H1 (cell line): ENCODE measurements around the gene PDIA6. TPM values are rescaled to one million over a fixed set of nuclear protein-coding genes. Genes with fewer than 3 reads are reported as not detected.
A peak's percentile ranks its signal among the peaks of the same experiment; 100 is the strongest.

ENCODE experiments used
- CTCF ChIA-PET: fragments of 300-600 bp; sonication (Branson Sonifier 250); formaldehyde crosslinking; loops from one replicate; lab custom pipeline; 2021; ENCODE audit not compliant: partially characterized antibody; lab: Charles Lee
- POLR2A ChIA-PET: fragments of 300-600 bp; sonication (Branson Sonifier 250); formaldehyde crosslinking; loops from one replicate; lab custom pipeline; 2021; ENCODE audit warnings: inconsistent platforms; ENCODE audit not compliant: partially characterized antibody; lab: Charles Lee
- DNase-seq, 2 experiments: peaks; one replicate each; pipeline versions ENCODE4 v3.0.0 to v3.0.0-alpha.2; 2010 to 2022; ENCODE audit warnings: low spot score in 2 of 2, low read depth in 1 of 2, mixed read lengths in 1 of 2
- FAIRE-seq: peaks from 2 replicates; lab custom pipeline; 2011; peaks lifted over from hg19 to GRCh38; lab: Jason Lieb, UNC
- H2AFZ ChIP-seq: 2 replicates; pipeline ENCODE4 v1.8.1; 2012; ENCODE audit warnings: low read length, inconsistent platforms
- H2AK5ac ChIP-seq: 2 replicates; pipeline ENCODE4 v1.6.1; 2013; ENCODE audit warnings: low read depth, low read length
- H2BK120ac ChIP-seq: replicated peaks from 2 replicates; pipeline ENCODE3; 2013; ENCODE audit warnings: low read depth, low read length, inconsistent platforms
- H2BK12ac ChIP-seq: 2 replicates; pipeline ENCODE4 v1.6.1; 2013; ENCODE audit warnings: low read depth, low read length
- H2BK15ac ChIP-seq: 2 replicates; pipeline ENCODE4 v1.6.1; 2013; ENCODE audit warnings: low read length
- H2BK20ac ChIP-seq: 2 replicates; pipeline ENCODE4 v1.6.1; 2013; ENCODE audit warnings: low read length
- H2BK5ac ChIP-seq: 2 replicates; pipeline ENCODE4 v1.6.1; 2013; ENCODE audit warnings: low read depth, low read length
- H3K14ac ChIP-seq: 2 replicates; pipeline ENCODE4 v1.6.1; 2013; ENCODE audit warnings: inconsistent platforms; ENCODE audit not compliant: insufficient read length
- H3K18ac ChIP-seq: 2 replicates; pipeline ENCODE4 v1.6.1; 2013; ENCODE audit warnings: low read length; ENCODE audit errors: extremely low read depth
- H3K23ac ChIP-seq: 2 replicates; pipeline ENCODE4 v1.6.1; 2013; ENCODE audit warnings: inconsistent platforms; ENCODE audit not compliant: insufficient read length
- H3K23me2 ChIP-seq: 2 replicates; pipeline ENCODE4 v1.6.1; 2013; ENCODE audit warnings: low read depth, low read length
- H3K27ac ChIP-seq: 2 replicates; pipeline ENCODE4 v1.6.1; 2011; ENCODE audit warnings: low read depth, low read length, inconsistent platforms
- H3K27me3 ChIP-seq, 4 experiments: replicated peaks in 1 of 4; 1 replicate in 1 of 4; 2 replicates in 3 of 4; pipeline versions ENCODE4 v1.6.1 to v1.8.1; 2011 to 2013; ENCODE audit warnings: low read length in 3 of 4, mild to moderate bottlenecking in 3 of 4, inconsistent platforms in 2 of 4, mixed read lengths in 2 of 4, moderate library complexity in 1 of 4; ENCODE audit not compliant: control insufficient read depth in 3 of 4, insufficient read depth in 3 of 4; ENCODE audit errors: extremely low read depth in 1 of 4
- H3K36me3 ChIP-seq, 4 experiments: 2 replicates each; pipeline versions ENCODE4 v1.6.1 to v1.8.1; 2011 to 2013; ENCODE audit warnings: mild to moderate bottlenecking in 4 of 4, low read length in 3 of 4, moderate library complexity in 2 of 4, control low read depth in 1 of 4, inconsistent platforms in 1 of 4; ENCODE audit not compliant: insufficient read depth in 4 of 4, control insufficient read depth in 2 of 4
- H3K4ac ChIP-seq: replicated peaks from 2 replicates; pipeline ENCODE3; 2013; ENCODE audit warnings: low read length, low read depth, mixed read lengths, inconsistent platforms; ENCODE audit not compliant: insufficient read length
- H3K4me1 ChIP-seq, 4 experiments: replicated peaks in 1 of 4; 1 replicate in 1 of 4; 2 replicates in 3 of 4; pipeline versions ENCODE4 v1.6.1 to v1.8.1; 2011 to 2013; ENCODE audit warnings: low read length in 3 of 4, inconsistent platforms in 2 of 4, mixed read lengths in 1 of 4; ENCODE audit not compliant: insufficient read depth in 4 of 4, control insufficient read depth in 3 of 4
- H3K4me2 ChIP-seq, 2 experiments: 2 replicates each; pipeline versions ENCODE4 v1.6.1 to v1.8.1; 2011 to 2013; ENCODE audit warnings: low read depth in 2 of 2, low read length in 2 of 2, control low read depth in 1 of 2, inconsistent platforms in 1 of 2, mild to moderate bottlenecking in 1 of 2; ENCODE audit not compliant: insufficient read depth in 1 of 2
- H3K4me3 ChIP-seq, 4 experiments: fragments of 200-600, 300-600 bp in 1 of 4; sonication (generic), shearing (Covaris generic), sonication (Bioruptor Twin) in 1 of 4; 2 replicates each; pipeline versions ENCODE4 v1.5.1 to v1.8.1; 2011 to 2016; ENCODE audit warnings: low read length in 4 of 4, low read depth in 3 of 4, control low read depth in 2 of 4, inconsistent platforms in 2 of 4, mild to moderate bottlenecking in 2 of 4, mixed read lengths in 1 of 4, moderate library complexity in 1 of 4; ENCODE audit not compliant: insufficient read depth in 2 of 4; ENCODE audit errors: extremely low read depth in 1 of 4
- H3K56ac ChIP-seq: replicated peaks from 2 replicates; pipeline ENCODE3; 2013; ENCODE audit warnings: low read depth, mild to moderate bottlenecking, mixed read lengths, low read length, inconsistent platforms; ENCODE audit not compliant: insufficient read length
- H3K79me1 ChIP-seq: 2 replicates; pipeline ENCODE4 v1.6.1; 2013; ENCODE audit warnings: low read depth, low read length, control low read depth
- H3K79me2 ChIP-seq, 2 experiments: 2 replicates each; pipeline versions ENCODE4 v1.6.1 to v1.8.1; 2012 to 2013; ENCODE audit warnings: low read length in 2 of 2, mild to moderate bottlenecking in 2 of 2, inconsistent platforms in 1 of 2; ENCODE audit not compliant: insufficient read depth in 2 of 2, control insufficient read depth in 1 of 2
- H3K9ac ChIP-seq, 4 experiments: replicated peaks in 1 of 4; 1 replicate in 1 of 4; 2 replicates in 3 of 4; pipeline versions ENCODE4 v1.6.1 to v1.8.1; 2011 to 2013; ENCODE audit warnings: low read depth in 3 of 4, low read length in 3 of 4, control low read depth in 2 of 4, mild to moderate bottlenecking in 2 of 4, moderate library complexity in 2 of 4, inconsistent platforms in 1 of 4; ENCODE audit errors: extremely low read depth in 1 of 4
- H3K9me3 ChIP-seq, 2 experiments: 2 replicates each; pipeline versions ENCODE4 v1.6.1 to v1.8.1; 2012 to 2013; ENCODE audit warnings: mild to moderate bottlenecking in 2 of 2, moderate library complexity in 2 of 2, control low read depth in 1 of 2, inconsistent platforms in 1 of 2, low read depth in 1 of 2, low read length in 1 of 2, mixed read lengths in 1 of 2; ENCODE audit not compliant: insufficient read depth in 2 of 2
- H4K20me1 ChIP-seq, 2 experiments: replicated peaks in 1 of 2; 2 replicates each; pipeline versions ENCODE3 to v1.8.1; 2011 to 2013; ENCODE audit warnings: inconsistent platforms in 2 of 2, low read length in 2 of 2, mild to moderate bottlenecking in 1 of 2; ENCODE audit not compliant: insufficient read depth in 2 of 2, control insufficient read depth in 1 of 2
- H4K5ac ChIP-seq: 2 replicates; pipeline ENCODE4 v1.6.1; 2013; ENCODE audit warnings: low read length, low read depth, mixed read lengths, inconsistent platforms; ENCODE audit not compliant: insufficient read length
- H4K8ac ChIP-seq: 2 replicates; pipeline ENCODE4 v1.8.0; 2013; ENCODE audit warnings: mild to moderate bottlenecking, moderate library complexity, low read length, inconsistent platforms; ENCODE audit not compliant: insufficient read depth; ENCODE audit errors: extremely low read depth
- H4K91ac ChIP-seq: replicated peaks from 2 replicates; pipeline ENCODE3; 2013; ENCODE audit warnings: low read length, mixed read lengths, inconsistent platforms; ENCODE audit not compliant: insufficient read length
- ASH2L ChIP-seq: fragments of 200-600, 300-600 bp; sonication (generic); IDR thresholded peaks from one replicate; pipeline ENCODE4 v1.7.1; 2017; ENCODE audit warnings: low read length
- ATF2 ChIP-seq: IDR thresholded peaks from 2 replicates; pipeline ENCODE4 v1.6.1; 2012; ENCODE audit warnings: low read length, inconsistent platforms
- CBX8 ChIP-seq: fragments of 300-800, 300-1000 bp; sonication (generic); IDR thresholded peaks from 2 replicates; pipeline ENCODE4 v1.7.1; 2016; ENCODE audit warnings: low read depth, low read length, borderline replicate concordance
- EP300 ChIP-seq, 2 experiments: IDR thresholded peaks; 1 replicate in 1 of 2; 2 replicates in 1 of 2; pipeline ENCODE4 v1.6.1; 2011 to 2012; ENCODE audit warnings: low read depth in 2 of 2, low read length in 2 of 2, mild to moderate bottlenecking in 2 of 2, borderline replicate concordance in 1 of 2, inconsistent platforms in 1 of 2, moderate library complexity in 1 of 2
- NANOG ChIP-seq: IDR thresholded peaks from 2 replicates; pipeline ENCODE4 v1.6.1; 2011; ENCODE audit warnings: low read length, low read depth, mild to moderate bottlenecking, inconsistent platforms; ENCODE audit not compliant: insufficient read depth, poor library complexity, severe bottlenecking
- RAD21 ChIP-seq, 2 experiments: IDR thresholded peaks in 1 of 2; conservative IDR thresholded peaks in 1 of 2; 2 replicates each; pipeline ENCODE4 v1.6.1; 2011; ENCODE audit warnings: low read depth in 2 of 2, low read length in 2 of 2, improper control_type of control experiment in 1 of 2, inconsistent platforms in 1 of 2, mild to moderate bottlenecking in 1 of 2, moderate library complexity in 1 of 2
- SP1 ChIP-seq: IDR thresholded peaks from 2 replicates; pipeline ENCODE4 v1.6.1; 2011; ENCODE audit warnings: low read depth, low read length
- TAF1 ChIP-seq: IDR thresholded peaks from 2 replicates; pipeline ENCODE4 v1.6.1; 2011; ENCODE audit warnings: mild to moderate bottlenecking, low read depth, low read length
- TEAD4 ChIP-seq: IDR thresholded peaks from 2 replicates; pipeline ENCODE4 v1.6.1; 2012; ENCODE audit warnings: low read depth, low read length, inconsistent platforms, mixed read lengths
- WGBS, 2 experiments: shearing (Covaris generic) in 1 of 2; methylation state at CpG; one replicate each; pipeline versions ENCODE4 v1.1.6 to v1.1.7; 2013 to 2015; ENCODE audit warnings: low lambda C conversion rate in 2 of 2, mixed read lengths in 2 of 2, inconsistent platforms in 1 of 2, low coverage in 1 of 2, missing lambda C conversion rate in 1 of 2; ENCODE audit not compliant: insufficient replicate concordance in 2 of 2, insufficient coverage in 1 of 2, insufficient read length in 1 of 2; ENCODE audit errors: extremely low coverage in 1 of 2, missing lambda C conversion rate in 1 of 2; 5-methylcytosine and 5-hydroxymethylcytosine counted together
- polyA plus RNA-seq, 7 experiments: library from polyadenylated mRNA; depleted of rRNA in 3 of 7; stranded (reverse) in 5 of 7; unstranded in 2 of 7; fragments of >200 nt in 5 of 7; fragments of 200-250 nt in 2 of 7; gene quantifications; 1 replicate in 5 of 7; 2 replicates in 1 of 7; 4 replicates in 1 of 7; pipeline versions ENCODE4 v1.2.1 to v1.2.3, GENCODE V29; 2011 to 2013; ENCODE audit warnings: missing spikeins in 2 of 7, mixed read lengths in 2 of 7
- total RNA-seq: library from RNA; stranded (reverse); fragmentation: NEBNext Ultra II Directional; extraction: Animal tissue kit (Norgen Biotek cat#: 25700); gene quantifications from 2 replicates; pipeline ENCODE4 v1.2.1, GENCODE V29; 2021

PDIA6 gene
- total and polyA plus RNA-seq, 2 of the 8 experiments (the other 6 are each of a cell fraction or from before 2014, with no cell fraction given), result 181 to 384 TPM

DNA sequence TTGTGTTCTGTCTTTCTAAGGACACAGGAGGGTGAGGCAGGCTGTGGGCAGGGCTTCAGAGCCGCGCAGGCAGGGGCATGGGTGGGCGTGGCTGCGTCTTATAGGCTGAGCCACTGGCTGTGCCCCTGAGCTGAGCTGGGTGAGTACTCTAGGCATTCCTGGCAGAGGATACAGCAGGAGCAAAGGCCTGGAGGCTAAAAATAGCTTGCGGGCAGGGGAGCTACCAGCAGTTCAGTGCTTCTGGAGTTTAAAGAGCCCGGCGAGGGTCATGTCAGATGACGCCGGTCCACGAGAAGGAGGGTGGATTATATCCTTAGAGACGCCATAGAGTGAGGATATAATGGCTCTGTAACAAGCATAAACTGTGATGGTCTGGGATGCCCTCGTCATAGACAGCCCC is 31.5 kb upstream of the PDIA6 start:
- Histone ChIP-seq H3K27me3 (no peaks in the 10 kb centered on the region), H2AK5ac (no peak overlapping the region), H2BK120ac (no peak overlapping the region), H4K91ac (no peak overlapping the region), H4K8ac (no peak overlapping the region), H3K4me2 (peak overlapping the region; percentile 3 to 30; a peak in 2 of 4 replicates), H3K4ac (no peak overlapping the region), H3K79me2 (no peaks in the 10 kb centered on the region), H3K9me3 (peaks cover 5 to 16% of the 10 kb centered on the region in 2 experiments; a peak in 3 of 4 replicates), H3K18ac (no peak overlapping the region), H2BK15ac (no peak overlapping the region), H4K20me1 (no peaks in the 10 kb centered on the region), H3K23ac (no peak overlapping the region), H3K9ac (no peak overlapping the region), H4K5ac (no peak overlapping the region), H3K23me2 (no peaks in the 10 kb centered on the region), H2BK20ac (no peak overlapping the region), H3K36me3 (no peaks in the 10 kb centered on the region), H3K27ac (no peak overlapping the region), H2AFZ (peak overlapping the region; percentile 24; the same call in 1 of the 2 replicates), H3K4me3 (peak overlapping the region in 2 of 4 experiments; percentile 2 to 5; a peak in 1 of 8 replicates), H3K79me1 (no peaks in the 10 kb centered on the region), H2BK5ac (no peak overlapping the region), H3K4me1 (peaks cover 0 to 6% (median 1%) of the 10 kb centered on the region in 4 experiments; a peak in 5 of 7 replicates), H2BK12ac (no peak overlapping the region), H3K56ac (no peak overlapping the region), H3K14ac (no peak overlapping the region)
- FAIRE-seq (peak; percentile 88), DNase-seq (peak; percentile 49 to 79)
- WGBS, 2 experiments, result 28% methylated on average over 12 of the region's 12 CpGs; no CpG with 5 or more reads in 1 of the 2 experiments
- ChIA-PET POLR2A (interaction anchor here (0.7 to 1.1 kb wide), 2 partner anchors 9 to 20 kb away, joined by 3 to 5 read pairs; no protein-coding TSS in a partner anchor), CTCF (interaction anchor here (0.7 to 2.9 kb wide), 13 partner anchors 8 to 795 kb away, joined by 3 to 19 read pairs (median 5); no protein-coding TSS in a partner anchor)
- peak; percentile 48; the same call in 1 of the 2 replicates for TF ChIP-seq SP1
- peak; percentile 38; the same call in 1 of the 2 replicates for TF ChIP-seq TAF1
- TF ChIP-seq ASH2L, result peak; percentile 22
- TF ChIP-seq NANOG, result peak; percentile 15
- no peak for TF ChIP-seq CBX8
- 0 out of 4 replicates have a peak, but pooled peaks of 1 of the 2 experiments have one; percentile 6 for TF ChIP-seq RAD21 (IDR thresholded peaks at IDR 0.05 in 1 of 2, conservative IDR thresholded peaks at IDR 0.05 in 1 of 2; ENCODE audit: low read depth in 2 of 2, low read length in 2 of 2)
- TF ChIP-seq ATF2, result no peak
- 0 out of 3 replicates have a peak, but pooled peaks of 1 of the 2 experiments have one; percentile 22 for TF ChIP-seq EP300 (IDR thresholded peaks at IDR 0.05; ENCODE audit: borderline replicate concordance in 1 of 2, low read depth in 2 of 2, low read length in 2 of 2)
- TF ChIP-seq TEAD4, result peak; percentile 50; the same call in 1 of the 2 replicates
